ENCODE measurements around the gene GNB1L. TPM values are rescaled to one million over a fixed set of nuclear protein-coding genes. Genes with fewer than 3 reads are reported as not detected.

GNB1L gene
- total and polyA plus RNA-seq, 5 donors: 2.1 to 4.9 (median 3.9) TPM

- intact Hi-C loops (cut with DNase I): no loop called here
- Histone ChIP-seq H3K9me3 (ENCODE audit: control insufficient read depth, low read length) (no peaks in the 10 kb centered on the region), H3K27me3 (ENCODE audit: control insufficient read depth, insufficient read depth) (no peaks in the 10 kb centered on the region), H3K4me1 (ENCODE audit: control insufficient read depth, insufficient read depth, low read length) (no peaks in the 10 kb centered on the region), H3K27ac (ENCODE audit: low read length) (no peak overlapping the region), H3K4me3 (ENCODE audit: low read length) (no peak overlapping the region)
- 84% methylated on average over 13 of the region's 13 CpGs for WGBS
- DNase-seq (no peak), ATAC-seq (peak in 1 of 2 donors; percentile 24)
Measured at GRCh38 chr22:19744350-19745006, 110.2 kb downstream of the GNB1L start.

GRCh38 chr22:19743651-19744050 is 111.0 kb downstream of the GNB1L start:
- ATAC-seq (no peak), DNase-seq (no peak)
- Histone ChIP-seq H3K4me1 (ENCODE audit: control insufficient read depth, insufficient read depth, low read length) (no peaks in the 10 kb centered on the region), H3K27me3 (ENCODE audit: control insufficient read depth, insufficient read depth) (no peaks in the 10 kb centered on the region), H3K4me3 (ENCODE audit: low read length) (no peak overlapping the region), H3K27ac (ENCODE audit: low read length) (no peak overlapping the region), H3K9me3 (ENCODE audit: control insufficient read depth, low read length) (no peaks in the 10 kb centered on the region)
- 91% methylated on average over 4 of the region's 4 CpGs for WGBS
- intact Hi-C loops (cut with DNase I): no loop called here

- intact Hi-C loops (cut with DNase I): no loop called here
- H3K27ac ChIP-seq (ENCODE audit: low read length): no peak overlapping the region
- no peaks in the 10 kb centered on the region for H3K4me1 ChIP-seq (ENCODE audit: control insufficient read depth, insufficient read depth, low read length)
- no peaks in the 10 kb centered on the region for H3K9me3 ChIP-seq (ENCODE audit: control insufficient read depth, low read length)
- no peak for DNase-seq
- no peaks in the 10 kb centered on the region for H3K27me3 ChIP-seq (ENCODE audit: control insufficient read depth, insufficient read depth)
- no peak for ATAC-seq
- 95% methylated on average over 6 of the region's 6 CpGs for WGBS
- H3K4me3 ChIP-seq (ENCODE audit: low read length): no peak overlapping the region
Measured at GRCh38 chr22:19743081-19743480, 111.6 kb downstream of the GNB1L start.

- DNase-seq (no peak), ATAC-seq (no peak)
- Histone ChIP-seq H3K4me1 (ENCODE audit: control insufficient read depth, insufficient read depth, low read length) (no peaks in the 10 kb centered on the region), H3K27ac (ENCODE audit: low read length) (no peak overlapping the region), H3K9me3 (ENCODE audit: control insufficient read depth, low read length) (no peaks in the 10 kb centered on the region), H3K4me3 (ENCODE audit: low read length) (no peak overlapping the region), H3K27me3 (ENCODE audit: control insufficient read depth, insufficient read depth) (no peaks in the 10 kb centered on the region)
- intact Hi-C loops (cut with DNase I): no loop called here
- WGBS: 90% methylated on average over 21 of the region's 21 CpGs
Measured at GRCh38 chr22:19742160-19743066, 112.3 kb downstream of the GNB1L start.

- H3K4me1 ChIP-seq (ENCODE audit: control insufficient read depth, insufficient read depth, low read length): no peaks in the 10 kb centered on the region
- WGBS: 95% methylated on average over 7 of the region's 7 CpGs
- intact Hi-C loops (cut with DNase I): no loop called here
- ATAC-seq (no peak), DNase-seq (no peak)
- H3K4me3 ChIP-seq (ENCODE audit: low read length): no peak overlapping the region
- H3K27me3 ChIP-seq (ENCODE audit: control insufficient read depth, insufficient read depth): no peaks in the 10 kb centered on the region
- no peak overlapping the region for H3K27ac ChIP-seq (ENCODE audit: low read length)
- H3K9me3 ChIP-seq (ENCODE audit: control insufficient read depth, low read length): no peaks in the 10 kb centered on the region
Measured at GRCh38 chr22:19741053-19741452, 113.6 kb downstream of the GNB1L start.

- Histone ChIP-seq H3K27ac (ENCODE audit: low read length) (no peak overlapping the region), H3K27me3 (ENCODE audit: control insufficient read depth, insufficient read depth) (no peaks in the 10 kb centered on the region), H3K4me3 (ENCODE audit: low read length) (no peak overlapping the region), H3K4me1 (ENCODE audit: control insufficient read depth, insufficient read depth, low read length) (no peaks in the 10 kb centered on the region), H3K9me3 (ENCODE audit: control insufficient read depth, low read length) (no peaks in the 10 kb centered on the region)
- intact Hi-C loops (cut with DNase I): no loop called here
- ATAC-seq (no peak), DNase-seq (no peak)
- 86% methylated on average over 15 of the region's 15 CpGs for WGBS
Measured at GRCh38 chr22:19740586-19740985, 114.1 kb downstream of the GNB1L start.

- WGBS: 95% methylated on average over 7 of the region's 7 CpGs
- DNase-seq (no peak), ATAC-seq (no peak)
Measured at GRCh38 chr22:19739911-19740449, 114.7 kb downstream of the GNB1L start.

DNA sequence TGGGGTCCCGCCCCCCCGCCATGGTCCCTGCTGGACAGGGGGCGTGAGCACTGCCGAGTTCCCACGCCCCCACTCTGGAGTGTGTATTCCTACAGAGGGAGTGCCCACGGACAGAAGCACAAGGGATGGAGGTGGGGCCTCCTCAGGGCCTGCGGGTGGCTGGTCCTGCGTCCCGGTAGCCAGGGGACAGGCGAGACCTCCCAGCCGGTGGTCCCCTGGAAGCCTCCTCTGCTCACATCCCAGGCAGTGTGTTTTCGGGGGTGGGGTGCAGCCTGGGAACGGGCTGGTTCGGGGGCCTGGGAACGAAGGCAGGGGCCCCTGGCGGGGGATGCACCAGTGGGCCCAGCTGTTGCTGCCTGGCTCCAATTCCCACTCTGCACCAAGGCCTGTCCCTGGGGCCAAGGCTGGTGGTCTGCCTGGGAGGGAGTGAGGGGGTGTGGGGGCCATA is 115.2 kb downstream of the GNB1L start:
- 64% methylated on average over 16 of the region's 16 CpGs for WGBS

More at GRCh38 chr22:19739911-19740449, 114.7 kb downstream of the GNB1L start:
- Histone ChIP-seq H3K27me3 (ENCODE audit: control insufficient read depth, insufficient read depth) (no peaks in the 10 kb centered on the region), H3K4me3 (ENCODE audit: low read length) (no peak overlapping the region), H3K9me3 (ENCODE audit: control insufficient read depth, low read length) (no peaks in the 10 kb centered on the region), H3K4me1 (ENCODE audit: control insufficient read depth, insufficient read depth, low read length) (no peaks in the 10 kb centered on the region), H3K27ac (ENCODE audit: low read length) (no peak overlapping the region)
- intact Hi-C loops (cut with DNase I): no loop called here

GRCh38 chr22:19738664-19739447 is 115.8 kb downstream of the GNB1L start:
- DNase-seq: no peak
- Histone ChIP-seq H3K4me3 (ENCODE audit: low read length) (no peak overlapping the region), H3K27me3 (ENCODE audit: control insufficient read depth, insufficient read depth) (no peaks in the 10 kb centered on the region), H3K27ac (ENCODE audit: low read length) (no peak overlapping the region), H3K9me3 (ENCODE audit: control insufficient read depth, low read length) (no peaks in the 10 kb centered on the region), H3K4me1 (ENCODE audit: control insufficient read depth, insufficient read depth, low read length) (no peaks in the 10 kb centered on the region)
- intact Hi-C loops (cut with DNase I): no loop called here
- 67% methylated on average over 31 of the region's 31 CpGs for WGBS
- no peak for ATAC-seq

More for the DNA sequence above, 115.2 kb downstream of the GNB1L start:
- no peaks in the 10 kb centered on the region for H3K9me3 ChIP-seq (ENCODE audit: control insufficient read depth, low read length)
- H3K4me3 ChIP-seq (ENCODE audit: low read length): no peak overlapping the region
- intact Hi-C loops (cut with DNase I): no loop called here
- no peak overlapping the region for H3K27ac ChIP-seq (ENCODE audit: low read length)
- ATAC-seq: no peak
- DNase-seq: no peak
- H3K27me3 ChIP-seq (ENCODE audit: control insufficient read depth, insufficient read depth): no peaks in the 10 kb centered on the region
- H3K4me1 ChIP-seq (ENCODE audit: control insufficient read depth, insufficient read depth, low read length): no peaks in the 10 kb centered on the region

- ATAC-seq: no peak
- Histone ChIP-seq H3K27me3 (ENCODE audit: control insufficient read depth, insufficient read depth) (no peaks in the 10 kb centered on the region), H3K27ac (ENCODE audit: low read length) (no peak overlapping the region), H3K4me1 (ENCODE audit: control insufficient read depth, insufficient read depth, low read length) (no peaks in the 10 kb centered on the region), H3K9me3 (ENCODE audit: control insufficient read depth, low read length) (no peaks in the 10 kb centered on the region), H3K4me3 (ENCODE audit: low read length) (no peak overlapping the region)
- intact Hi-C loops (cut with DNase I): no loop called here
- 75% methylated on average over 17 of the region's 17 CpGs for WGBS
- DNase-seq: no peak
Measured at GRCh38 chr22:19737846-19738663, 116.6 kb downstream of the GNB1L start.

Measured in right cardiac atrium (tissue), 5 donors.